SK-N-SH (cell line): ENCODE results near the gene JMJD4. TPM values are rescaled to one million over a fixed set of nuclear protein-coding genes. Genes with fewer than 3 reads are reported as not detected.

ENCODE experiments used
- CTCF ChIA-PET: fragments of 300-600, 350-600 bp; formaldehyde crosslinking; extraction: SDS; loops from one replicate; lab custom pipeline; 2021; lab: Yijun Ruan, JAX
- POLR2A ChIA-PET: fragments of 350-600 bp; sonication (Branson Sonifier 250); formaldehyde crosslinking; extraction: SDS; loops from one replicate; lab custom pipeline; 2020; ENCODE audit warnings: antibody characterized with exemption, inconsistent platforms; lab: Yijun Ruan, JAX
- DNase-seq: peaks from one replicate; pipeline ENCODE4 v3.0.0; 2012
- H2AFZ ChIP-seq: fragments of 200-600 bp; sonication (generic); 2 replicates; pipeline ENCODE4 v1.8.1; 2016; ENCODE audit warnings: antibody characterized with exemption, mild to moderate bottlenecking, low read depth
- H3F3A ChIP-seq: fragments of 200-600 bp; sonication (generic); replicated peaks from 2 replicates; pipeline ENCODE3; 2016; ENCODE audit warnings: antibody characterized with exemption, mild to moderate bottlenecking; ENCODE audit not compliant: insufficient read depth
- H3K27ac ChIP-seq, 2 experiments: fragments of 200-500 bp in 1 of 2; fragments of 200-600 bp in 1 of 2; sonication (Bioruptor generic) in 1 of 2; sonication (generic), shearing (Covaris generic) in 1 of 2; 2 replicates each; pipeline versions ENCODE4 v1.5.1 to v1.6.1; 2014 to 2016; ENCODE audit warnings: low read depth in 2 of 2, inconsistent platforms in 1 of 2, low read length in 1 of 2, mild to moderate bottlenecking in 1 of 2, mixed read lengths in 1 of 2
- H3K27me3 ChIP-seq: fragments of 200-600 bp; sonication (generic), shearing (Covaris generic); 2 replicates; pipeline ENCODE4 v1.6.1; 2016; ENCODE audit warnings: mixed run types; ENCODE audit not compliant: insufficient read depth
- H3K36me3 ChIP-seq, 2 experiments: fragments of 200-500 bp in 1 of 2; fragments of 200-600 bp in 1 of 2; sonication (Bioruptor generic) in 1 of 2; sonication (generic) in 1 of 2; replicated peaks in 1 of 2; 2 replicates each; pipeline versions ENCODE3 to v1.5.1; 2014 to 2016; ENCODE audit warnings: low read length in 1 of 2, mild to moderate bottlenecking in 1 of 2; ENCODE audit not compliant: insufficient read depth in 2 of 2, control insufficient read depth in 1 of 2
- H3K4me1 ChIP-seq, 2 experiments: fragments of 200-500 bp in 1 of 2; fragments of 200-600 bp in 1 of 2; sonication (Bioruptor generic) in 1 of 2; sonication (generic), shearing (Covaris generic) in 1 of 2; 2 replicates each; pipeline versions ENCODE4 v1.5.1 to v1.6.1; 2014 to 2016; ENCODE audit warnings: low read depth in 1 of 2, low read length in 1 of 2, mixed run types in 1 of 2; ENCODE audit not compliant: insufficient read depth in 2 of 2, control insufficient read depth in 1 of 2
- H3K4me2 ChIP-seq: fragments of 200-600 bp; sonication (generic), shearing (Covaris generic); 2 replicates; pipeline ENCODE4 v1.6.1; 2017; ENCODE audit warnings: mixed run types
- H3K4me3 ChIP-seq, 2 experiments: fragments of 200-500 bp in 1 of 2; fragments of 200-600 bp in 1 of 2; sonication (Bioruptor generic) in 1 of 2; sonication (generic), shearing (Covaris generic) in 1 of 2; 2 replicates each; pipeline versions ENCODE4 v1.5.1 to v1.8.1; 2014 to 2016; ENCODE audit warnings: low read depth in 2 of 2, inconsistent platforms in 1 of 2, low read length in 1 of 2, mild to moderate bottlenecking in 1 of 2, mixed read lengths in 1 of 2, moderate library complexity in 1 of 2
- H3K79me2 ChIP-seq: fragments of 200-600 bp; sonication (generic); 2 replicates; pipeline ENCODE4 v1.8.1; 2017; ENCODE audit warnings: mild to moderate bottlenecking; ENCODE audit not compliant: insufficient read depth
- H3K9ac ChIP-seq: fragments of 200-600 bp; sonication (generic); 2 replicates; pipeline ENCODE4 v1.6.1; 2017; ENCODE audit warnings: mixed run types
- H3K9me2 ChIP-seq: fragments of 200-600 bp; sonication (generic); 2 replicates; pipeline ENCODE4 v1.6.1; 2017; ENCODE audit warnings: mixed run types
- H3K9me3 ChIP-seq: fragments of 200-600 bp; sonication (generic); 2 replicates; pipeline ENCODE4 v1.6.1; 2017; ENCODE audit warnings: mixed run types, mild to moderate bottlenecking, moderate library complexity
- H4K20me1 ChIP-seq: fragments of 200-600 bp; sonication (generic); 2 replicates; pipeline ENCODE4 v1.6.1; 2017; ENCODE audit warnings: mild to moderate bottlenecking, mixed run types; ENCODE audit not compliant: insufficient read depth
- CHD2 ChIP-seq: fragments of 150-350 bp; IDR thresholded peaks from 2 replicates; pipeline ENCODE4 v1.6.1; 2018; ENCODE audit warnings: low read length; ENCODE audit not compliant: partially characterized antibody
- FOXM1 ChIP-seq: IDR thresholded peaks from 2 replicates; pipeline ENCODE4 v1.4.0; 2012; ENCODE audit warnings: low read depth, mild to moderate bottlenecking
- GABPA ChIP-seq: IDR thresholded peaks from 2 replicates; pipeline ENCODE4 v1.4.0; 2012; ENCODE audit warnings: low read depth, mild to moderate bottlenecking
- MXI1 ChIP-seq: IDR thresholded peaks from 2 replicates; pipeline ENCODE4 v1.6.1; 2012; ENCODE audit warnings: mild to moderate bottlenecking, low read depth, low read length, improper control_type of control experiment
- NRF1 ChIP-seq: IDR thresholded peaks from 2 replicates; pipeline ENCODE4 v1.6.1; 2012; ENCODE audit warnings: low read depth, mild to moderate bottlenecking, low read length
- RCOR1 ChIP-seq: fragments of 150-350 bp; IDR thresholded peaks from 2 replicates; pipeline ENCODE4 v1.6.1; 2017; ENCODE audit warnings: antibody characterized with exemption, low read length
- RFX5 ChIP-seq: IDR thresholded peaks from 2 replicates; pipeline ENCODE4 v1.6.1; 2012; ENCODE audit warnings: mild to moderate bottlenecking, improper control_type of control experiment, low read length
- TCF12 ChIP-seq: IDR thresholded peaks from 2 replicates; pipeline ENCODE4 v1.4.0; 2012
- WGBS: methylation state at CpG from one replicate; pipeline ENCODE4 v1.1.6; 2017; ENCODE audit warnings: low lambda C conversion rate; 5-methylcytosine and 5-hydroxymethylcytosine counted together
- polyA plus RNA-seq, 3 experiments: library from polyadenylated mRNA; depleted of rRNA; stranded (reverse); fragments of >200 nt; gene quantifications; 2 replicates each; pipeline ENCODE4 v1.2.3, GENCODE V29; 2012
- TF ChIP-seq, protein P1 (sequence below): fragments of 150-350 bp; IDR thresholded peaks from 2 replicates; pipeline ENCODE4 v1.6.1; 2017; ENCODE audit warnings: antibody characterized with exemption, low read length, low read depth, borderline replicate concordance
- TF ChIP-seq, protein P2 (sequence below): IDR thresholded peaks from 2 replicates; pipeline ENCODE4 v1.6.1; 2012; ENCODE audit warnings: mild to moderate bottlenecking, low read depth, low read length, moderate library complexity
- TF ChIP-seq, protein P3 (sequence below): fragments of 150-350 bp; IDR thresholded peaks from 2 replicates; pipeline ENCODE4 v1.6.1; 2016; ENCODE audit warnings: mild to moderate bottlenecking, low read depth, low read length

JMJD4 gene
- polyA plus RNA-seq, 1 of the 3 experiments (the other 2 are of a cell fraction): 15.0 TPM

DNA sequence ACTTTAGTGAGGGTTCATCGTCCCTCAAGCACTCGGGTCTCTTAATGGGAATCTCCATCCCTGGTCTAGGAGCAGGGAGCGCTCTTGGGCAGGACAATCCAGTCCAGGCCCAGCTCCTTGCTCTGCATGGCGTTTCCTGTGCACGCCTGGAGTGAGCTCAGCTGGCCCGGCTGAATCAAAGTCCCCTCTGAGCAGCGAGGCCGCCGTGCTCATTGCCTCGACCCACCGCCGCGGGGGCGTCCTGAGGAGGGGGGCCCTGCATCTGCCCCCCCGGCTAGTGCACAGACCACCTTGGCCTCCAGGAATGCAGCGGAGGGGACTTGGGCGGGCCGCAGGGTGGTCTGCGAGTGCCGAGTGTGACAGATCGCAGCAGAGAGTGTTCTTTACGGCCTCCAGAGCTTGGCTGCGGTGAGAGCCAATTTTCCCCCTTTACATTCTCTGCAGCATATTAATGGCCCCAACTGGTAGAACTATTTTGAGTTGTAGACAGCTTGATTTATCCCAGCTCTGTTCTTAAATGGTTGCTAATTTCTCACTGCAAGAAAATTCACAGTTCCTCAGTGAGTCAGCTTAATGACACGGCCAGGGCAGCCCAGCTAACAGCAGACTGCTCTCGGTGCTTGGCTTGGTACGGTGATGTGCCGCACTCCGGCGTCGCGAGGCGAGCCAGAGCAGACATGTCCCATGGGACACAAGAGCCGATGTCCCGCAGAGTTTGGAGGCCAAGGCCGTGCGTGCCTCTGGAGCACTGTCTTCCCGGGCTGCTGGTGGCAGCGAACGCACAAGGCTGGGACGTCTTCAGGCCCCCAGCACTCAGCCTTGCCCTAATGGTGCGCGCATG is 39.9 kb upstream of the JMJD4 start:
- H3K4me1 ChIP-seq: peaks cover 3 to 16% of the 10 kb centered on the region in 2 experiments; a peak in 3 of 4 replicates
- H3K27me3 ChIP-seq: no peaks in the 10 kb centered on the region
- DNase-seq: no peak
- ChIA-PET POLR2A (interaction anchor here (1.1 kb wide), 1 partner anchor 13 kb away, joined by 3 read pairs; no protein-coding TSS in a partner anchor), CTCF (interaction anchor here (1.7 to 4.1 kb wide), 2 partner anchors 11 to 170 kb away, joined by 5 to 29 read pairs; no protein-coding TSS in a partner anchor)
- no peaks in the 10 kb centered on the region for H3K9me2 ChIP-seq
- 95% methylated on average over 30 of the region's 42 CpGs for WGBS
- no peaks in the 10 kb centered on the region for H4K20me1 ChIP-seq
- peaks cover 20% of the 10 kb centered on the region for H3F3A ChIP-seq
- peak overlapping the region in 1 of 2 experiments; percentile 61; a peak in 1 of 4 replicates for H3K27ac ChIP-seq
- H2AFZ ChIP-seq: no peak overlapping the region
- TF ChIP-seq MXI1 (no peak), RCOR1 (no peak), NRF1 (no peak), RFX5 (no peak), GABPA (no peak), TCF12 (no peak), CHD2 (no peak), FOXM1 (no peak)
- TF ChIP-seq, protein P1, sequence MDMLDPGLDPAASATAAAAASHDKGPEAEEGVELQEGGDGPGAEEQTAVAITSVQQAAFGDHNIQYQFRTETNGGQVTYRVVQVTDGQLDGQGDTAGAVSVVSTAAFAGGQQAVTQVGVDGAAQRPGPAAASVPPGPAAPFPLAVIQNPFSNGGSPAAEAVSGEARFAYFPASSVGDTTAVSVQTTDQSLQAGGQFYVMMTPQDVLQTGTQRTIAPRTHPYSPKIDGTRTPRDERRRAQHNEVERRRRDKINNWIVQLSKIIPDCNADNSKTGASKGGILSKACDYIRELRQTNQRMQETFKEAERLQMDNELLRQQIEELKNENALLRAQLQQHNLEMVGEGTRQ: no peak
- TF ChIP-seq, protein P2, sequence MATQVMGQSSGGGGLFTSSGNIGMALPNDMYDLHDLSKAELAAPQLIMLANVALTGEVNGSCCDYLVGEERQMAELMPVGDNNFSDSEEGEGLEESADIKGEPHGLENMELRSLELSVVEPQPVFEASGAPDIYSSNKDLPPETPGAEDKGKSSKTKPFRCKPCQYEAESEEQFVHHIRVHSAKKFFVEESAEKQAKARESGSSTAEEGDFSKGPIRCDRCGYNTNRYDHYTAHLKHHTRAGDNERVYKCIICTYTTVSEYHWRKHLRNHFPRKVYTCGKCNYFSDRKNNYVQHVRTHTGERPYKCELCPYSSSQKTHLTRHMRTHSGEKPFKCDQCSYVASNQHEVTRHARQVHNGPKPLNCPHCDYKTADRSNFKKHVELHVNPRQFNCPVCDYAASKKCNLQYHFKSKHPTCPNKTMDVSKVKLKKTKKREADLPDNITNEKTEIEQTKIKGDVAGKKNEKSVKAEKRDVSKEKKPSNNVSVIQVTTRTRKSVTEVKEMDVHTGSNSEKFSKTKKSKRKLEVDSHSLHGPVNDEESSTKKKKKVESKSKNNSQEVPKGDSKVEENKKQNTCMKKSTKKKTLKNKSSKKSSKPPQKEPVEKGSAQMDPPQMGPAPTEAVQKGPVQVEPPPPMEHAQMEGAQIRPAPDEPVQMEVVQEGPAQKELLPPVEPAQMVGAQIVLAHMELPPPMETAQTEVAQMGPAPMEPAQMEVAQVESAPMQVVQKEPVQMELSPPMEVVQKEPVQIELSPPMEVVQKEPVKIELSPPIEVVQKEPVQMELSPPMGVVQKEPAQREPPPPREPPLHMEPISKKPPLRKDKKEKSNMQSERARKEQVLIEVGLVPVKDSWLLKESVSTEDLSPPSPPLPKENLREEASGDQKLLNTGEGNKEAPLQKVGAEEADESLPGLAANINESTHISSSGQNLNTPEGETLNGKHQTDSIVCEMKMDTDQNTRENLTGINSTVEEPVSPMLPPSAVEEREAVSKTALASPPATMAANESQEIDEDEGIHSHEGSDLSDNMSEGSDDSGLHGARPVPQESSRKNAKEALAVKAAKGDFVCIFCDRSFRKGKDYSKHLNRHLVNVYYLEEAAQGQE: no peak
- TF ChIP-seq, protein P3, sequence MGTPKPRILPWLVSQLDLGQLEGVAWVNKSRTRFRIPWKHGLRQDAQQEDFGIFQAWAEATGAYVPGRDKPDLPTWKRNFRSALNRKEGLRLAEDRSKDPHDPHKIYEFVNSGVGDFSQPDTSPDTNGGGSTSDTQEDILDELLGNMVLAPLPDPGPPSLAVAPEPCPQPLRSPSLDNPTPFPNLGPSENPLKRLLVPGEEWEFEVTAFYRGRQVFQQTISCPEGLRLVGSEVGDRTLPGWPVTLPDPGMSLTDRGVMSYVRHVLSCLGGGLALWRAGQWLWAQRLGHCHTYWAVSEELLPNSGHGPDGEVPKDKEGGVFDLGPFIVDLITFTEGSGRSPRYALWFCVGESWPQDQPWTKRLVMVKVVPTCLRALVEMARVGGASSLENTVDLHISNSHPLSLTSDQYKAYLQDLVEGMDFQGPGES: no peak
- H3K4me3 ChIP-seq: no peak overlapping the region
- H3K4me2 ChIP-seq: no peak overlapping the region
- H3K9me3 ChIP-seq: no peaks in the 10 kb centered on the region
- no peaks in the 10 kb centered on the region for H3K79me2 ChIP-seq
- H3K36me3 ChIP-seq: peaks cover 0 to 25% of the 10 kb centered on the region in 2 experiments
- no peak overlapping the region for H3K9ac ChIP-seq
